GM06990 (cell line): ENCODE data around the gene RPP40.
A peak's percentile ranks its signal among the peaks of the same experiment; 100 is the strongest.
"Not testable (repeated sequence)": the region's sequence is repeated elsewhere in the genome, so short reads cannot be mapped to it uniquely, and the experiment has no call there.

Experiments used
- DNase-seq: peaks from one replicate; pipeline ENCODE4 v3.0.0-alpha.2; 2011; ENCODE audit not compliant: insufficient read length; ENCODE audit errors: extremely low read depth
- H3K27me3 ChIP-seq: replicated peaks from 2 replicates; pipeline ENCODE4 v1.6.0; 2011; ENCODE audit warnings: low read length; ENCODE audit not compliant: control insufficient read depth, insufficient read depth
- H3K36me3 ChIP-seq: 2 replicates; pipeline ENCODE4 v1.5.1; 2011; ENCODE audit warnings: low read length; ENCODE audit not compliant: control insufficient read depth, insufficient read depth
- H3K4me3 ChIP-seq: replicated peaks from 2 replicates; pipeline ENCODE4 v1.5.1; 2011; ENCODE audit warnings: low read depth, mild to moderate bottlenecking, control low read depth, low read length
- TF ChIP-seq, protein P1 (sequence below): IDR thresholded peaks from 2 replicates; pipeline ENCODE4 v1.5.1; 2011; ENCODE audit warnings: low read length, control low read depth, mild to moderate bottlenecking, inconsistent platforms; ENCODE audit not compliant: insufficient read depth, poor library complexity, severe bottlenecking

RPP40 gene

DNA sequence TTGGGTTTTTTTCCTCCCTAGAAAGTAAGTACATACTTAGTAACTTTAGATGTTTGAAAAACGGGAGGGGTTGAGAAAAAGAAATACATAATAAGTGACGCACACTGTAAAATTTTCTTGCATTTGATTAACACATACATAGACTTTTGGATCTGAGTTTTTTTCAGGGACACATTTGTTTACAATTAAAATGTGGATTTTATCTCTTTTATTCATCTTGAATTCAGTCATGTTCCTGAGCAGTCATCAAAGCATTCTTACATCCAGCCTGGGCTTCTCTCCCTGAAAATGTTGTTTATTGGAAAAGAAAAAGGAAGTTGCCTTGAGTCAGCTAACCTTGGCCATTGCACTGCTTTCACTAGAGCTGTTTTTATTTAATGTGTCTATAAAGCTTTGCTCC lies 8.7 kb upstream of the RPP40 start:
- DNase-seq, result no peak
- TF ChIP-seq, protein P1, sequence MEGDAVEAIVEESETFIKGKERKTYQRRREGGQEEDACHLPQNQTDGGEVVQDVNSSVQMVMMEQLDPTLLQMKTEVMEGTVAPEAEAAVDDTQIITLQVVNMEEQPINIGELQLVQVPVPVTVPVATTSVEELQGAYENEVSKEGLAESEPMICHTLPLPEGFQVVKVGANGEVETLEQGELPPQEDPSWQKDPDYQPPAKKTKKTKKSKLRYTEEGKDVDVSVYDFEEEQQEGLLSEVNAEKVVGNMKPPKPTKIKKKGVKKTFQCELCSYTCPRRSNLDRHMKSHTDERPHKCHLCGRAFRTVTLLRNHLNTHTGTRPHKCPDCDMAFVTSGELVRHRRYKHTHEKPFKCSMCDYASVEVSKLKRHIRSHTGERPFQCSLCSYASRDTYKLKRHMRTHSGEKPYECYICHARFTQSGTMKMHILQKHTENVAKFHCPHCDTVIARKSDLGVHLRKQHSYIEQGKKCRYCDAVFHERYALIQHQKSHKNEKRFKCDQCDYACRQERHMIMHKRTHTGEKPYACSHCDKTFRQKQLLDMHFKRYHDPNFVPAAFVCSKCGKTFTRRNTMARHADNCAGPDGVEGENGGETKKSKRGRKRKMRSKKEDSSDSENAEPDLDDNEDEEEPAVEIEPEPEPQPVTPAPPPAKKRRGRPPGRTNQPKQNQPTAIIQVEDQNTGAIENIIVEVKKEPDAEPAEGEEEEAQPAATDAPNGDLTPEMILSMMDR, result no peak
- H3K36me3 ChIP-seq, result no peaks in the 10 kb centered on the region
- H3K4me3 ChIP-seq, result no peak overlapping the region
- H3K27me3 ChIP-seq, result no peaks in the 10 kb centered on the region

DNA sequence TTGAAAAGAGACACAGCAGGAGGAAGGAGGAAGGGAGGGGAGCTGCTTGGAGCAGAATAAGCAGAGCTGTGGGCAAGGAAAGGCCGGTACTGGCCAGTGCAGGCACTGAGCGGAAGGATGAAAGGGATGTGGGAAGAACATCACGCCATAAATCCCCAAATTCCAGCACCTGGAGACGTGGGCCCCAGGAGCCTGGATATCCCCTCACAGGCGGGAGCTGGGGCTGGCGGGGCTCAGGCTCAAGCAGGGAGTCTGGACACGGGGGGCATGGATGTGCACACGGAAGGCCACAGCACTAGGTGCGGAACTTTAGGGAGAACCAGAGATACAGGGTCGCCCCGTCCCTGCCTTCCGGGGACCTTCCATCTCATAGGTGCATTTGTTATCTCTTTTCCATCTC lies 7.5 kb upstream of the RPP40 start:
- Histone ChIP-seq H3K4me3 (no peak overlapping the region), H3K36me3 (no peaks in the 10 kb centered on the region), H3K27me3 (no peaks in the 10 kb centered on the region)
- DNase-seq, result no peak
- TF ChIP-seq, protein P1, result no peak

DNA sequence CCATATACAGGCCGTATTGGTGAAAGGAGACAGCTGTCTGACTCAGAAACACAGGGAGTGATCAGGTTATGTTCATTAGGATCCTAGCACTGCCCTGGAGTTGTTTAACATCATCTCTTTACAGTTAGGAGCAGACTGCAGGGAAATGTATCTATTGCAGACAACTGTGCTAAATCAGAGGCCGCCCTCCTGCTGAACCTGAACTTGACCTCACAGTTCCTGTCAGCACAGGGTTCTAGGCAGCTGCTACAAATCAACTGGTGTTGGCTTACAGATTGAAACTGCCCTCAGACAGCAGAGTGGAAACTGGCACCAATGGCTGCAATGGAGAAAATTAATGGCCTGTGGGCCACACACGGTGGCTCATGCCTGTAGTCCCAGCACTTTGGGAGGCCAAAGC lies 3.7 kb upstream of the RPP40 start:
- Histone ChIP-seq H3K27me3 (no peaks in the 10 kb centered on the region), H3K36me3 (no peaks in the 10 kb centered on the region), H3K4me3 (no peak overlapping the region)
- TF ChIP-seq, protein P1, result no peak
- DNase-seq, result no peak

DNA sequence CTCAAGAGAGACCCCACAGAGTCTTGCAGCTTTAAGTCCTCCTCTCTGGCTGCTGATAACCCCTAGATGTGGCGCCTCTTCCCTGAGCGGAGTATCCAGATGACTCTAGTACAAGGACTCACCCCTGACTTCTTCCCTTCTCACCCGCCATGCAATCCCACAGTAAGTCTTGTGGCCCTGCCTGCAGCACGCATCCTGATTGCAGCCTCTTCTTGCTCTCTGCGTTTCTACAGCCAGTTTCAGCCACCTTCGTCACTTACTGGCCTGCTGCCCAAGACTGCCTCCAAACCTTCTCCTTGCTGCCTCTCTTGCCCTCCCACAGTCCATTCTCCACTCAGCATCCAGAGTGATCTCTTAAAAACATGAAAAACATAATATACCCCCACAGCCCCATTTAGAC lies 2.4 kb upstream of the RPP40 start:
- H3K36me3 ChIP-seq, result no peaks in the 10 kb centered on the region
- TF ChIP-seq, protein P1, result no peak
- no peak overlapping the region for H3K4me3 ChIP-seq

DNA sequence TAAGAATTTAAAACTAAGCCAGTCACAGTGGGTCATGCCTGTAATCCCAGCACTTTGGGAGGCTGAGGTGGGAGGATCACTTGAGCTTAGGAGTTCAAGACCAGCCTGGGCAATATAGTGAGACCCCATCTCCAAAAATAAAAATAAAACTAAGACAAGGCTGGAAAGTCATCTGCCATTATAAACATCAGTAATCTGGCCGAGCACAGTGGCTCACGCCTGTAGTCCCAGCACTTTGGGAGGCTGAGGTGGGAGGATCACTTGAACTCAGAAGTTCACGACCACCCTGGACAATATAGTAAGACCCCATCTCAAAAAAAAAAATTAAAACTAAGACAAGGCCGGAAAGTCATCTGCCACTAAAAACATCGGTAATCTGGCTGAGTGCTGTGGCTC lies 1.2 kb upstream of the RPP40 start:
- H3K4me3 ChIP-seq, H3K36me3 ChIP-seq, DNase-seq, H3K27me3 ChIP-seq: not testable (repeated sequence)

More for the DNA sequence above, 2.4 kb upstream of the RPP40 start:
- no peaks in the 10 kb centered on the region for H3K27me3 ChIP-seq
- no peak for DNase-seq

DNA sequence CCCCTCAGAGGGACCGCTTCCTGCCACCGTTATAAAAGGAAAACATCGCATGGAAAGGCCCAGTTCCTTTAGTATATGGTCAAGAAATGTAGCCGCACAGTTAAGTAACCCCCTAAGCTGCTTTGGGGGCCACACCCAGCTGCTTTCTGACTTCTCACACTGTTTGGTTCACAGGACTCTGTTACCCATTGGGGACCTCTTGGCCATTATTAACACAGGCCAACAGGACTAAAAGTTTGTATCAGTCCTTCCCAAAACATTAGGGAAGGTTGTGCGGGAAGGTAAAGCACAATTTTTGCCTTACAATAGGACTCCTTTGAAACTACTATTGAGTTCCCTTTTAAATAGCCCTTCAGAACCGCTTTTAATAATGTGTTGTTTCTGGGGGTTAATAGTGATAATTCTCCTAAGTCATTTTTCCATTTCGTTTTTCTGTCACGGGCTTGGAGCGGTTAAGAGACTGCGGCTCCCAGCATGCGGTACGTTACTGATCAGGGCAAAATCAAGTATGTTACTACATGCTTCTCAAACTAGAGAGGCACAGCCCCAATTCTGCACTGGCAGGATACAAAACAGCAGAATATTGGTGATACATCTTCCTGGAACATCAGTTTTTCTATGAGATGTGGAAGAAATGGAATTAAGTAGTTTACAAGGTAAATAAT lies 668 bp upstream of the RPP40 start:
- H3K4me3 ChIP-seq, result peak overlapping the region; percentile 65
- DNase-seq, result no peak
- TF ChIP-seq, protein P1, result no peak
- H3K36me3 ChIP-seq, result no peaks in the 10 kb centered on the region; the same call in 1 of the 2 replicates
- no peaks in the 10 kb centered on the region for H3K27me3 ChIP-seq
